ENCODE results near the gene MYO1E. TPM values are rescaled to one million over a fixed set of nuclear protein-coding genes. Genes with fewer than 3 reads are reported as not detected.

MYO1E gene
- total and polyA plus RNA-seq, 2 of the 8 experiments (the other 6 are each of a cell fraction or from before 2014, with no cell fraction given): 19.6 to 142 TPM

DNA sequence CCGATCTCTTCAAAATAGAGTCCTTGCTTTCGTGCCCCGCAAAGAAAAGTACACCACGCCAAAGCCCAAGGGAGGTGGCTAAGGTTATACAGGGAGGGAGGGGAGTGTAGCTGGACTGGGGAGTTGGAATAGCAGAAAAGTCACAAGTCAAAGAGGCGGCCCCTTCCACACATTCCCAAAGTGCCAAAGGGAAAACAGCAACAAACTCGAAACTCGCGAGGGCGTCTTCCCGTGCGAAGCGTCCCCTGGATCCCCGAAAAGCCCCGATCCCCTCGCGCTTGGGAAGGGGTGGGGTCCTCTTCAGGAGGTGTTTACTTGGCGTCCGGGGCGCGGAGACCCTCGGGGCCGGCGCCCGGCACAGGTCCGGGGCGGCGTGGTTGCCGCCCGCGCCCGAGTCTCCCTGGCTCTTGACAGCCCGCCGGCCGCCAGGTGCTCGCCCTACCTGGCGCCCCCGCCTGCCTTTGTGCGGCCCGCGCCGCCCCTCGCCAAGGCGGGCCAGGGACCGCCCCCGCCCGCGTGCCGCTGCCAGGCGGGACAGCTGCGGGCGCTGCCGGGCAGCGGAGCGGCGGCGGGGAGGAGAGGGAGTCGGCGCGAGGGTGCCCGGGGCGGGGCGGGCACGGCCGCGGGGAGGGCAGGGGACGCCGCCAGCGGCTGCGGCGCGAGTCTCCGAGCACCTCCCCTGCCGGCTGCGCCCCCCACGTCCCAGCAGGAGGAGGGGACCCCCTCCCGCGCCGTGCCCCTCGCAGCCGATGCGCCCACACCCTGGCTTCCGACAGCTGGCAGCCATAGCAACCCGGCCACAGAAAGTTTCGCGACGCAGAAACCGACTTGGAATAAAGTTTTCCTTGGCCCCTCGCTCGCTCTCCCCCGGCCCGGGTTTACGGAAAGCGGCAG is 966 bp downstream of the MYO1E start (continued):
- TF ChIP-seq KDM4A (IDR thresholded peaks at IDR 0.05; ENCODE audit: low read depth, low read length, severe bottlenecking): no peak
- no peak for TF ChIP-seq MAFK (IDR thresholded peaks at IDR 0.05; ENCODE audit: low read depth, low read length)
- no peak for TF ChIP-seq CTBP2 (IDR thresholded peaks at IDR 0.05; ENCODE audit: borderline replicate concordance, insufficient read depth, insufficient read length, low read length)
- no peak for TF ChIP-seq POU5F1 (IDR thresholded peaks at IDR 0.05; ENCODE audit: low read depth, low read length)
- no peak for TF ChIP-seq ASH2L (IDR thresholded peaks at IDR 0.05; ENCODE audit: low read length)
- TF ChIP-seq TCF12 (IDR thresholded peaks at IDR 0.05; ENCODE audit: low read depth, low read length): no peak
- no peak for TF ChIP-seq SRF (IDR thresholded peaks at IDR 0.05; ENCODE audit: low read depth, low read length)
- no peak for TF ChIP-seq HDAC6 (IDR thresholded peaks at IDR 0.05; ENCODE audit: low read depth, low read length)
- peak in 1 of 2 experiments; percentile 20; a peak in 1 of 4 replicates for TF ChIP-seq HDAC2 (IDR thresholded peaks at IDR 0.05; ENCODE audit: borderline replicate concordance in 1 of 2, low read depth in 2 of 2, low read length in 2 of 2)
- no peak for TF ChIP-seq EZH2 (IDR thresholded peaks at IDR 0.05; ENCODE audit: low read depth, low read length, severe bottlenecking)
